ENCODE measurements around the gene MRPL34.

- TF ChIP-seq CTCF (IDR thresholded peaks at IDR 0.05) (no peak), POLR2A (IDR thresholded peaks at IDR 0.05) (no peak)
Measured at GRCh38 chr19:17335575-17335974, 29.9 kb downstream of the MRPL34 start.

Data from right lobe of liver (tissue), 4 donors.